K562 (cell line): Measurements from ENCODE around the gene NAGPA. TPM values are rescaled to one million over a fixed set of nuclear protein-coding genes. Genes with fewer than 3 reads are reported as not detected.

Source experiments
- CUX1 ChIP-seq: fragments of 200-800 bp; sonication (Bioruptor generic); IDR thresholded peaks from 2 replicates; pipeline ENCODE4 v1.6.1; 2016; ENCODE audit warnings: missing genetic modification characterization, missing compliant biosample characterization
- GATAD2B ChIP-seq: fragments of 450-650 bp; IDR thresholded peaks from 2 replicates; pipeline ENCODE4 v1.6.1; 2017; ENCODE audit warnings: mild to moderate bottlenecking, borderline replicate concordance
- MTA3 ChIP-seq: fragments of 450-650 bp; formaldehyde crosslinking; IDR thresholded peaks from 2 replicates; pipeline ENCODE4 v1.6.1; 2017; ENCODE audit warnings: mild to moderate bottlenecking, borderline replicate concordance
- NUFIP1 ChIP-seq: fragments of 450-650 bp; IDR thresholded peaks from 2 replicates; pipeline ENCODE4 v1.6.1; 2018; ENCODE audit not compliant: partially characterized antibody
- PHB2 ChIP-seq: fragments of 450-650 bp; IDR thresholded peaks from 2 replicates; pipeline ENCODE4 v1.6.1; 2017; ENCODE audit warnings: low read depth
- PURB ChIP-seq: sonication (generic); formaldehyde crosslinking; IDR thresholded peaks from 2 replicates; pipeline ENCODE4 v1.9.0; 2021; ENCODE audit warnings: low read depth, mild to moderate bottlenecking, missing genetic modification reagents
- ZBTB34 ChIP-seq: fragments of 250-450 bp; sonication (Bioruptor Pico); IDR thresholded peaks from 2 replicates; pipeline ENCODE4 v1.8.0; 2021; ENCODE audit warnings: mild to moderate bottlenecking, moderate library complexity
- ZNF699 ChIP-seq: fragments of 250-450 bp; sonication (Bioruptor Pico); IDR thresholded peaks from 2 replicates; pipeline ENCODE4 v1.8.0; 2021; ENCODE audit warnings: mild to moderate bottlenecking, moderate library complexity; ENCODE audit not compliant: insufficient replicate concordance
- ZNF785 ChIP-seq: fragments of 250-450 bp; sonication (Bioruptor Pico); IDR thresholded peaks from 2 replicates; pipeline ENCODE4 v1.4.0; 2020; ENCODE audit warnings: mild to moderate bottlenecking
- polyA plus RNA-seq, 8 experiments: library from polyadenylated mRNA; depleted of rRNA in 4 of 8; stranded (reverse) in 5 of 8; unstranded in 3 of 8; fragments of >200 nt; fragmentation: Nextera tagmentation in 2 of 8; fragmentation: Illumina TruSeq in 1 of 8; extraction: Ambion mirVana in 2 of 8; extraction: Trizol in 1 of 8; gene quantifications; 2 replicates each; pipeline versions ENCODE4 v1.2.1 to v1.2.3, GENCODE V29; 2011 to 2014; ENCODE audit warnings: inconsistent platforms in 1 of 8, missing spikeins in 1 of 8
- total RNA-seq, 7 experiments: library from RNA; depleted of rRNA in 6 of 7; stranded (reverse); fragments of >200 nt in 6 of 7; fragmentation: Illumina TruSeq in 2 of 7; extraction: Trizol in 2 of 7; gene quantifications; 2 replicates each; pipeline versions ENCODE4 v1.2.1 to v1.2.3, GENCODE V29; 2011 to 2021; ENCODE audit warnings: low replicate concordance in 1 of 7

NAGPA gene
- total and polyA plus RNA-seq, 9 of the 15 experiments (the other 6 are each of a cell fraction or from before 2014, with no cell fraction given): 0.15 to 12.7 (median 4.6) TPM

GRCh38 chr16:5028950-5029475 lies 4.7 kb downstream of the NAGPA start (continued):
- TF ChIP-seq CUX1 (CRISPR knock-in tag) (no peak), GATAD2B (no peak), ZNF699 (CRISPR knock-in tag) (no peak), ZBTB34 (CRISPR knock-in tag) (no peak), MTA3 (no peak), NUFIP1 (no peak), ZNF785 (CRISPR knock-in tag) (no peak), PURB (CRISPR knock-in tag) (no peak), PHB2 (no peak)
- TF ChIP-seq, all 486 proteins: peak for 0
